ENCODE measurements around the gene SLC28A2. TPM values are rescaled to one million over a fixed set of nuclear protein-coding genes. Genes with fewer than 3 reads are reported as not detected.

Gene SLC28A2
- total RNA-seq, 2 experiments from 2014 or later = not detected

DNA sequence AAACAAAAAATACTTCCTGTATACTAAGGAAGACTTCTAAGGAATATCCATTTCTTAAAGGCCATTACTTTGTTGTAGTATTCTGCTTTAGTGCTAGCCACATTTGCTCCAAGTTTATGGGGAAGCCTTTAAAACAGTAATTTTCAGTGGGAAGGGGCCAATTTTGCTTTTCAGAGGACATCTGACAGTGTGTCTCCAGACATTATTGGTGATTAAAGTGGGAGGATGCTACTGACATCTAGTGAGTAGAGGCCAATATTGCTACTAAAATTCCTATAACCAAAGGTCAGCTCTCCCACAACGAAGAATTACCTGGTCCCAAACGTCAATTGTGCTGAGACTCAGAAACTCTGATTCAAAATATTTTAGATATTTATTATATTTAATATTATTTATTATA lies 24.8 kb downstream of the SLC28A2 start:
- DNase-seq = peak in 4 of 14 experiments; percentile 4 to 53 (median 48)
- intact Hi-C loops (cut with DNase I, micrococcal nuclease) = no loop called here
- CTCF ChIA-PET = interaction anchor here (0.6 to 1.4 kb wide), 6 partner anchors 11 to 158 kb away, joined by 3 to 7 read pairs (median 4); no protein-coding TSS in a partner anchor
- POLR2A ChIA-PET = interaction anchor here (1.0 kb wide), 1 partner anchor 159 kb away, joined by 4 read pairs; no protein-coding TSS in a partner anchor
- peaks cover 19% of the 10 kb centered on the region for H3K4me1 Mint-ChIP-seq (ENCODE audit: low read depth)
- no peak overlapping the region for H3K4me3 Mint-ChIP-seq
- H3K27ac Mint-ChIP-seq = no peak overlapping the region
- no peak overlapping the region for H3K4me3 ChIP-seq (ENCODE audit: low read length)
- no peaks in the 10 kb centered on the region for H3K27me3 Mint-ChIP-seq
- H3K36me3 Mint-ChIP-seq (ENCODE audit: low read depth) = no peaks in the 10 kb centered on the region
- no peak overlapping the region for H3K27ac ChIP-seq (ENCODE audit: low read depth in 1 of 2, low read length in 2 of 2)
- H3K4me1 ChIP-seq (ENCODE audit: insufficient read depth, low read length) = peaks cover 16% of the 10 kb centered on the region
- no peaks in the 10 kb centered on the region for H3K9me3 Mint-ChIP-seq
- H3K36me3 ChIP-seq (ENCODE audit: insufficient read depth, low read length) = no peaks in the 10 kb centered on the region
- ATAC-seq (ENCODE audit: poor library complexity) = no peak
- TF ChIP-seq, protein P1, sequence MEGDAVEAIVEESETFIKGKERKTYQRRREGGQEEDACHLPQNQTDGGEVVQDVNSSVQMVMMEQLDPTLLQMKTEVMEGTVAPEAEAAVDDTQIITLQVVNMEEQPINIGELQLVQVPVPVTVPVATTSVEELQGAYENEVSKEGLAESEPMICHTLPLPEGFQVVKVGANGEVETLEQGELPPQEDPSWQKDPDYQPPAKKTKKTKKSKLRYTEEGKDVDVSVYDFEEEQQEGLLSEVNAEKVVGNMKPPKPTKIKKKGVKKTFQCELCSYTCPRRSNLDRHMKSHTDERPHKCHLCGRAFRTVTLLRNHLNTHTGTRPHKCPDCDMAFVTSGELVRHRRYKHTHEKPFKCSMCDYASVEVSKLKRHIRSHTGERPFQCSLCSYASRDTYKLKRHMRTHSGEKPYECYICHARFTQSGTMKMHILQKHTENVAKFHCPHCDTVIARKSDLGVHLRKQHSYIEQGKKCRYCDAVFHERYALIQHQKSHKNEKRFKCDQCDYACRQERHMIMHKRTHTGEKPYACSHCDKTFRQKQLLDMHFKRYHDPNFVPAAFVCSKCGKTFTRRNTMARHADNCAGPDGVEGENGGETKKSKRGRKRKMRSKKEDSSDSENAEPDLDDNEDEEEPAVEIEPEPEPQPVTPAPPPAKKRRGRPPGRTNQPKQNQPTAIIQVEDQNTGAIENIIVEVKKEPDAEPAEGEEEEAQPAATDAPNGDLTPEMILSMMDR (IDR thresholded peaks at IDR 0.05) = peak; percentile 73
- H3K9me3 ChIP-seq (ENCODE audit: control insufficient read depth in 1 of 2, insufficient read depth in 1 of 2, low read length in 2 of 2) = no peaks in the 10 kb centered on the region
- no peaks in the 10 kb centered on the region for H3K27me3 ChIP-seq (ENCODE audit: control insufficient read depth in 1 of 2, insufficient read depth in 2 of 2, low read length in 2 of 2)

DNA sequence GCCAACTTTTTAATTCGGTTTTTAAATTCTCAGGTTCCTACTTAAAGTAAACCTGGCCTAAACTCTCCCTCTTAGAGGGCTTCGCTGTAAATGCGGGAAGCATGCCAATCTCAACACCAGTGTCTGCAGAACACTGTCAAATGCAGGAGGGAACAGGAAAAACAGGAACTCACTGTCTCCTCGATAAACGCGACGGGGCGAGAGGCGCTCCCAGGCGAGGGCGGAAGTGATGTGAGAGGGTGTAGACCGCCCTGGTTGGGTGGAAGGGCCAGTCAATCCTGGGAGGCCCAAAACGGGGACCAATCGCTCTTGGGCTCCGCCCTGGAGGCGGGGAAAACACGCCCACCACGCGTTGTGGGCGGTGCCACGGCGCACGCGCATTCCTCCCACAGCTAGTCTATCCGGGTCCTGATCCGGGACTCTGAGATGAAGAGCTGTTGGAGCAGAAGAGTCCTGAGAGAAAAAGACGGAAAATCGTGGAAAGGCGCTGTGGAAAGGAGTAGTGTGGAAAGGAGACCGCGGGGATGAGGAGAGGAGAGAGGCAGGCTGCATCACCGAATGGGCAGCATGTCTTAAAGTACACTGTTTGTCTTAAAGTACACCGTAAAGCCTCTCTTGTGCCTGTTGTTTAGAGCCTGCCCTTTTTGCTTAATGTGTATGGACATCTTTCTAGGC lies 27.1 kb downstream of the SLC28A2 start:
- intact Hi-C loops (cut with DNase I, micrococcal nuclease) = loop anchor here (1.0 to 2.0 kb wide), 6 partner anchors 79 to 153 kb away; a partner anchor contains a TSS
- Mint-ChIP-seq H3K27me3 (peaks cover under 1% of the 10 kb centered on the region), H3K36me3 (ENCODE audit: low read depth) (no peaks in the 10 kb centered on the region), H3K27ac (peak overlapping the region; percentile 86), H3K4me1 (ENCODE audit: low read depth) (peaks cover 19% of the 10 kb centered on the region), H3K9me3 (no peaks in the 10 kb centered on the region), H3K4me3 (peak overlapping the region; percentile 89)
- Histone ChIP-seq H3K9me3 (ENCODE audit: control insufficient read depth in 1 of 2, insufficient read depth in 1 of 2, low read length in 2 of 2) (no peaks in the 10 kb centered on the region), H3K27me3 (ENCODE audit: control insufficient read depth in 1 of 2, insufficient read depth in 2 of 2, low read length in 2 of 2) (no peaks in the 10 kb centered on the region), H3K4me1 (ENCODE audit: insufficient read depth, low read length) (peaks cover 16% of the 10 kb centered on the region), H3K36me3 (ENCODE audit: insufficient read depth, low read length) (no peaks in the 10 kb centered on the region), H3K27ac (ENCODE audit: low read depth in 1 of 2, low read length in 2 of 2) (peak overlapping the region; percentile 66 to 74), H3K4me3 (ENCODE audit: low read length) (peak overlapping the region; percentile 60)
- DNase-seq (peak; percentile 94 to 99 (median 96)), ATAC-seq (ENCODE audit: poor library complexity) (peak; percentile 99)
- POLR2A ChIA-PET = interaction anchor here (0.6 to 1.3 kb wide), 3 partner anchors 28 to 308 kb away, joined by 3 to 5 read pairs (median 4); partner anchors contain the start of gene BLOC1S6
- TF ChIP-seq, protein P1 (IDR thresholded peaks at IDR 0.05) = no peak
- CTCF ChIA-PET = interaction anchor here (1.0 to 2.2 kb wide), 3 partner anchors 74 to 161 kb away, joined by 3 to 10 read pairs (median 8); no protein-coding TSS in a partner anchor

DNA sequence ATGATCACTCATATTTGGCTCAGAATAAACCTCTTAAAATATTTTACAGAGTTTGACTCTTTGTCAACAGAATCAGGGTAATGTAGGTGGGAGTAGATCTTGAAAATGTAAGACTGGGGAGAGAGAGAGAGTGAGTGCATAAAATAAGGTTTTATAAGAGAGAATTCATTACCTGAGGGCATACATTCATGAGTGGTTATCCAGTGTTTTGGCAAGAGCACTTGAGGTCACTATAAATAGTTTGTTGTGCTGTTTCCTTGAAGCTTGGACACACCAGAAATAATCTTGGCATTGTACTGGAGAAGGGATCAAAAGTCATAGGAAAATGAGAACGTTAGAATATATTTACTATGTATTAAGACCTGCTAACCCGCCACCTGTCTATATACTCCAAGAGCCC lies 33.4 kb downstream of the SLC28A2 start:
- TF ChIP-seq, protein P1 (IDR thresholded peaks at IDR 0.05) = no peak
- H3K27me3 Mint-ChIP-seq = peaks cover 16% of the 10 kb centered on the region
- Histone ChIP-seq H3K36me3 (ENCODE audit: insufficient read depth, low read length) (no peaks in the 10 kb centered on the region), H3K4me1 (ENCODE audit: insufficient read depth, low read length) (no peaks in the 10 kb centered on the region), H3K9me3 (ENCODE audit: control insufficient read depth in 1 of 2, insufficient read depth in 1 of 2, low read length in 2 of 2) (no peaks in the 10 kb centered on the region), H3K4me3 (ENCODE audit: low read length) (no peak overlapping the region), H3K27ac (ENCODE audit: low read depth in 1 of 2, low read length in 2 of 2) (no peak overlapping the region), H3K27me3 (ENCODE audit: control insufficient read depth in 1 of 2, insufficient read depth in 2 of 2, low read length in 2 of 2) (peaks cover 8 to 9% of the 10 kb centered on the region in 2 experiments)
- H3K27ac Mint-ChIP-seq = no peak overlapping the region
- H3K9me3 Mint-ChIP-seq = no peaks in the 10 kb centered on the region
- no peak for DNase-seq
- intact Hi-C loops (cut with DNase I, micrococcal nuclease) = no loop called here
- POLR2A ChIA-PET = no interaction called here
- CTCF ChIA-PET = no interaction called here
- H3K36me3 Mint-ChIP-seq (ENCODE audit: low read depth) = no peaks in the 10 kb centered on the region
- no peaks in the 10 kb centered on the region for H3K4me1 Mint-ChIP-seq (ENCODE audit: low read depth)
- no peak for ATAC-seq (ENCODE audit: poor library complexity)
- H3K4me3 Mint-ChIP-seq = no peak overlapping the region
